Measurements from ENCODE around the gene MAD1L1. TPM values are rescaled to one million over a fixed set of nuclear protein-coding genes. Genes with fewer than 3 reads are reported as not detected.

MAD1L1 gene
- total and polyA plus RNA-seq, 10 donors, result 47.3 to 118 (median 68.2) TPM

DNA sequence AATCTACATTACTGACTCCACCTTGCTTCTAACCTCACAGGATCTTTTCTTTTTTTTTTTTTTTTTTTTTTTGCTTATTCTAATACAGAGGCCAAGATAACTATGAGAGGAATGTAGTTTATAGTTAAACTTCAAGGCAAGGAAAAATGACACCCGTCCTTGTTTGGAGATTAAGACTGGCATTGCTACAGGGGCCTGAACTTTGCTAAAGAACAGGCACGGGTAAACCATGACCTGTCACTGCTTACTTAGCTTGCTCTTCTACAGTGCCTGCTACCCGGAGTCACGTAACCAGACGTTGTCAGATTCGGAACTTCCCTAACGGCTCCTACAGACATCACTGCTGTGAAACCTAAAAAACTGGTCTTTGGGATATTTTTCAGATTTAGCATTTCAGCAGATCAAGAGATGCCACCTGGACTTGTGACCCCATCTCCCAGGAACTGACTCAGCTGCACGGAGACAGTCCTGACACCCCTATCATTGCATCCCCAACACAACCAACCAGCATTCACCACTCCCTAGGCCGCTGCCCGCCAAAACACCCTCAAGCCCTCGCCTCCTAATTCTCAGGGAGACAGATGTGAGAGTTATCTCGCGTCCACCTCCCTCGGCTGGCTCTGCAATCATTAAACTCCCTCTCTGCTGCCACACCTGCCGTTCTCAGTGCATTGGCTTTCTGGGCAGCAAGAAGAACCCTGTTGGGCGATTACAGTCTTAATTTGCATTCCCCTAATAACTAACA is 27.5 kb downstream of the MAD1L1 start:
- intact Hi-C loops (cut with DNase I; ENCODE audit: low total_unique reads), result loop anchor here (10.0 kb wide), 1 partner anchor 630 kb away; the partner anchor contains the start of gene PSMG3
- 92 to 96% (median 94%) methylated on average over 16 of the region's 16 CpGs for WGBS, 5 donors

DNA sequence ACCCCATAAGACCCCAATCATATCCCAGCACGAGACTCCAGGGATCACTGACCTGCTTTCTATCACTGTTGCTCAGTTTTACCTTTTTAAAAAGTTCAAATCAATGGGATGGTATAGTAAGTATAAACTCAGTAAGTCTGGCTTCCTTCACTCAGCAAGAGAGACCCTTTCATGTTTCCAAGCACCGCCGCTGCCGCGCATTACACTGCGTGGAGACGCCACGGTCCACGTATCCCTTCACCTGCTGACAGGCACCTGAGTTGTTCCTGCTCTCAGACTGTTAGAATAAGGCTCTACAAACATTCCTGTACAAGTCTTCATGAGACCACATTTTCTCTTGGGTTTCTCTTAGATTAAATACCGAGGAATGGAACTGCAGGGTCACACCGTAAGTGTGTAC is 28.3 kb downstream of the MAD1L1 start:
- 94 to 96% (median 95%) methylated on average over 11 of the region's 11 CpGs for WGBS, 5 donors
- H3K27me3 ChIP-seq (replicated peaks in 1 of 7), result no peaks in the 10 kb centered on the region
- H3K4me3 ChIP-seq, result no peak overlapping the region
- peak; percentile 60 for DNase-seq
- H3K9me3 ChIP-seq, result no peaks in the 10 kb centered on the region
- no peak overlapping the region for H3K27ac ChIP-seq
- peaks cover 0 to 77% (median 30%) of the 10 kb centered on the region in 6 donors for H3K36me3 ChIP-seq
- peaks cover 0 to 24% (median 15%) of the 10 kb centered on the region in 6 donors for H3K4me1 ChIP-seq
- intact Hi-C loops (cut with DNase I; ENCODE audit: low total_unique reads), result loop anchor here (10.0 kb wide), 1 partner anchor 630 kb away; the partner anchor contains the start of gene PSMG3
- TF ChIP-seq POLR2AphosphoS5 (IDR thresholded peaks at IDR 0.05) (no peak), POLR2A (IDR thresholded peaks at IDR 0.05) (no peak)
- TF ChIP-seq, protein P1, sequence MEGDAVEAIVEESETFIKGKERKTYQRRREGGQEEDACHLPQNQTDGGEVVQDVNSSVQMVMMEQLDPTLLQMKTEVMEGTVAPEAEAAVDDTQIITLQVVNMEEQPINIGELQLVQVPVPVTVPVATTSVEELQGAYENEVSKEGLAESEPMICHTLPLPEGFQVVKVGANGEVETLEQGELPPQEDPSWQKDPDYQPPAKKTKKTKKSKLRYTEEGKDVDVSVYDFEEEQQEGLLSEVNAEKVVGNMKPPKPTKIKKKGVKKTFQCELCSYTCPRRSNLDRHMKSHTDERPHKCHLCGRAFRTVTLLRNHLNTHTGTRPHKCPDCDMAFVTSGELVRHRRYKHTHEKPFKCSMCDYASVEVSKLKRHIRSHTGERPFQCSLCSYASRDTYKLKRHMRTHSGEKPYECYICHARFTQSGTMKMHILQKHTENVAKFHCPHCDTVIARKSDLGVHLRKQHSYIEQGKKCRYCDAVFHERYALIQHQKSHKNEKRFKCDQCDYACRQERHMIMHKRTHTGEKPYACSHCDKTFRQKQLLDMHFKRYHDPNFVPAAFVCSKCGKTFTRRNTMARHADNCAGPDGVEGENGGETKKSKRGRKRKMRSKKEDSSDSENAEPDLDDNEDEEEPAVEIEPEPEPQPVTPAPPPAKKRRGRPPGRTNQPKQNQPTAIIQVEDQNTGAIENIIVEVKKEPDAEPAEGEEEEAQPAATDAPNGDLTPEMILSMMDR (IDR thresholded peaks at IDR 0.05 in 8 of 11, conservative IDR thresholded peaks at IDR 0.05 in 3 of 11), result no peak

More for the DNA sequence above, 27.5 kb downstream of the MAD1L1 start:
- TF ChIP-seq, protein P1 (IDR thresholded peaks at IDR 0.05 in 8 of 11, conservative IDR thresholded peaks at IDR 0.05 in 3 of 11), result no peak
- TF ChIP-seq POLR2A (IDR thresholded peaks at IDR 0.05), result no peak
- no peak for TF ChIP-seq POLR2AphosphoS5 (IDR thresholded peaks at IDR 0.05)
- no peak overlapping the region for H3K27ac ChIP-seq
- H3K9me3 ChIP-seq, result no peaks in the 10 kb centered on the region
- no peak overlapping the region for H3K4me3 ChIP-seq
- peaks cover 0 to 31% (median 15%) of the 10 kb centered on the region in 6 donors for H3K4me1 ChIP-seq
- peak; percentile 45 for DNase-seq
- H3K27me3 ChIP-seq (replicated peaks in 1 of 7), result no peaks in the 10 kb centered on the region
- H3K36me3 ChIP-seq, result peaks cover 0 to 74% (median 23%) of the 10 kb centered on the region in 6 donors

DNA sequence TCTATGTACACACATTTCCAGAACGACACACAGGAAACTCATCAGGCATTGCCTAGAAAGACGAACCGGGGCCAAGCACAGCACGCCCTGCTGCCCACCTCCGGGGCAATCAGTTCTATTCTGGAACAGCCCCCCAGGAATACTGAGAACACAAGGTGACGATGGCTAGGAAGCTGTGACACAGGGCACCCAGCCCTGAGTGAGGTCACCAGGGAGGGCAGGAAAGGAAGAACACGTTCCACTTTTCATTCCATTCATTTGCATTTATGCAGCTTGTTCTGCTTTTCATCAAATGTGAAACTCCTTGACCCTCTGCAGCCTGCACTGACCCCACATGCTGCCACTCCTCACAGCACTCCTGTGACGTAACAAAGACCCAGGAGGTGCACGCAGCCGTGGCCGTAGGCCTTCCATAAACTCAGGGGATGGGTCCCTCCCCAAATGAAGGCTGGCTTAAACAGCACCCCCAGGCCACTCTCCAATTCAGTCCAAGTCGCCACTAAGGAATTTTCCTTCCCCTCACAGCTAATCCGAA is 28.9 kb downstream of the MAD1L1 start:
- peak; percentile 52 for DNase-seq
- intact Hi-C loops (cut with DNase I; ENCODE audit: low total_unique reads), result loop anchor here (10.0 kb wide), 1 partner anchor 629 kb away; the partner anchor contains the start of gene PSMG3
- H3K27ac ChIP-seq, result no peak overlapping the region
- TF ChIP-seq POLR2AphosphoS5 (IDR thresholded peaks at IDR 0.05) (peak in 2 of 3 donors; percentile 36 to 43), POLR2A (IDR thresholded peaks at IDR 0.05) (no peak)
- TF ChIP-seq, protein P1 (IDR thresholded peaks at IDR 0.05 in 8 of 11, conservative IDR thresholded peaks at IDR 0.05 in 3 of 11), result no peak
- H3K9me3 ChIP-seq, result no peaks in the 10 kb centered on the region
- H3K27me3 ChIP-seq (replicated peaks in 1 of 7), result no peaks in the 10 kb centered on the region
- H3K4me3 ChIP-seq, result no peak overlapping the region
- H3K4me1 ChIP-seq, result peaks cover 0 to 21% (median 15%) of the 10 kb centered on the region in 6 donors
- WGBS, 5 donors, result 55 to 71% (median 64%) methylated on average over 13 of the region's 13 CpGs
- H3K36me3 ChIP-seq, result peaks cover 0 to 77% (median 34%) of the 10 kb centered on the region in 6 donors
